PC-3 (cell line): ENCODE data around the gene FUT7. TPM values are rescaled to one million over a fixed set of nuclear protein-coding genes. Genes with fewer than 3 reads are reported as not detected.

Experiments
- ATAC-seq: fragments of 200-7000 bp; cut with Tn5 transposase; 2 replicates; pipeline ENCODE4 v1.9.1; 2020; ENCODE audit warnings: mild to moderate bottlenecking, moderate library complexity
- BruUV-seq: library from RNA; stranded (reverse); fragments of 400-500 nt; replicated peaks from 2 replicates; lab custom pipeline; 2021; lab: Mats Ljungman, UMichigan
- CTCF ChIA-PET: fragments of 300-600 bp; sonication (Branson Sonifier 250); formaldehyde crosslinking; loops from one replicate; lab custom pipeline; 2022; ENCODE audit warnings: antibody characterized with exemption; lab: Charles Lee
- POLR2A ChIA-PET: fragments of 300-600 bp; sonication (Branson Sonifier 250); formaldehyde crosslinking; loops from one replicate; lab custom pipeline; 2022; ENCODE audit warnings: antibody characterized with exemption; ENCODE audit not compliant: unreplicated experiment; lab: Charles Lee
- DNase-seq: peaks from one replicate; pipeline ENCODE4 v3.0.0-alpha.2; 2015
- H2AFZ ChIP-seq: fragments of 300-600 bp; sonication (generic); 2 replicates; pipeline ENCODE4 v1.6.0; 2016; ENCODE audit warnings: antibody characterized with exemption, low read length
- H3F3A ChIP-seq: fragments of 300-600 bp; sonication (generic); one replicate; pipeline ENCODE4 v1.6.0; 2017; ENCODE audit warnings: antibody characterized with exemption, low read length, control low read depth, mild to moderate bottlenecking; ENCODE audit not compliant: unreplicated experiment
- H3K27ac ChIP-seq: fragments of 300-600 bp; sonication (generic); 2 replicates; pipeline ENCODE4 v1.5.1; 2016; ENCODE audit warnings: mild to moderate bottlenecking, low read length
- H3K27me3 ChIP-seq: fragments of 300-600 bp; sonication (generic); 2 replicates; pipeline ENCODE4 v1.6.1; 2016; ENCODE audit warnings: low read length, mixed read lengths
- H3K36me3 ChIP-seq: fragments of 300-600 bp; sonication (generic); 2 replicates; pipeline ENCODE4 v1.6.1; 2016; ENCODE audit warnings: low read depth, mixed run types, low read length, mixed read lengths
- H3K4me1 ChIP-seq: fragments of 300-600 bp; sonication (generic); 2 replicates; pipeline ENCODE4 v1.5.1; 2016; ENCODE audit warnings: low read length; ENCODE audit not compliant: insufficient read depth
- H3K4me2 ChIP-seq: fragments of 300-600 bp; sonication (generic); 2 replicates; pipeline ENCODE4 v1.6.0; 2016; ENCODE audit warnings: low read length
- H3K4me3 ChIP-seq: fragments of 300-600 bp; sonication (generic); 2 replicates; pipeline ENCODE4 v1.5.1; 2016; ENCODE audit warnings: mild to moderate bottlenecking, low read length, mixed read lengths
- H3K79me2 ChIP-seq: fragments of 300-600 bp; sonication (generic); 2 replicates; pipeline ENCODE4 v1.6.1; 2017; ENCODE audit warnings: low read length, mixed read lengths
- H3K9ac ChIP-seq: fragments of 300-600 bp; sonication (generic); 2 replicates; pipeline ENCODE4 v1.6.0; 2016; ENCODE audit warnings: mild to moderate bottlenecking, low read length
- H3K9me2 ChIP-seq: fragments of 300-600 bp; sonication (generic); replicated peaks from 2 replicates; pipeline ENCODE4 v1.6.1; 2016; ENCODE audit warnings: mixed run types, low read length, mixed read lengths
- H3K9me3 ChIP-seq: fragments of 300-600 bp; sonication (generic); 2 replicates; pipeline ENCODE4 v1.6.1; 2016; ENCODE audit warnings: low read length, mixed read lengths
- H4K20me1 ChIP-seq: fragments of 300-600 bp; sonication (generic); 2 replicates; pipeline ENCODE4 v1.6.1; 2016; ENCODE audit warnings: low read length, mixed read lengths
- EZH2 ChIP-seq: fragments of 300-600 bp; sonication (generic); IDR thresholded peaks from one replicate; pipeline ENCODE4 v1.6.1; 2017; ENCODE audit warnings: antibody characterized with exemption, mild to moderate bottlenecking, low read length; ENCODE audit not compliant: unreplicated experiment
- EZH2phosphoT487 ChIP-seq: fragments of 300-600 bp; sonication (generic); IDR thresholded peaks from 2 replicates; pipeline ENCODE4 v1.6.1; 2018; ENCODE audit warnings: mild to moderate bottlenecking, antibody characterized with exemption, low read length, borderline replicate concordance
- intact Hi-C: fragments of 100-400 bp; cut with micrococcal nuclease; formaldehyde crosslinking; loops from 2 replicates; pipeline ENCODE4 v1.9.0; 2023
- total RNA-seq: library from RNA; depleted of rRNA; stranded (reverse); fragments of >200 nt; gene quantifications from 2 replicates; pipeline ENCODE4 v1.2.3, GENCODE V29; 2014
- TF ChIP-seq, protein P1 (sequence below): fragments of 300-600 bp; sonication (generic); conservative IDR thresholded peaks from 2 replicates; pipeline ENCODE4 v1.5.1; 2017; ENCODE audit warnings: antibody characterized with exemption, low read depth, mild to moderate bottlenecking, low read length

Gene FUT7
- total RNA-seq, 1 experiment from 2014 or later, result not detected

DNA sequence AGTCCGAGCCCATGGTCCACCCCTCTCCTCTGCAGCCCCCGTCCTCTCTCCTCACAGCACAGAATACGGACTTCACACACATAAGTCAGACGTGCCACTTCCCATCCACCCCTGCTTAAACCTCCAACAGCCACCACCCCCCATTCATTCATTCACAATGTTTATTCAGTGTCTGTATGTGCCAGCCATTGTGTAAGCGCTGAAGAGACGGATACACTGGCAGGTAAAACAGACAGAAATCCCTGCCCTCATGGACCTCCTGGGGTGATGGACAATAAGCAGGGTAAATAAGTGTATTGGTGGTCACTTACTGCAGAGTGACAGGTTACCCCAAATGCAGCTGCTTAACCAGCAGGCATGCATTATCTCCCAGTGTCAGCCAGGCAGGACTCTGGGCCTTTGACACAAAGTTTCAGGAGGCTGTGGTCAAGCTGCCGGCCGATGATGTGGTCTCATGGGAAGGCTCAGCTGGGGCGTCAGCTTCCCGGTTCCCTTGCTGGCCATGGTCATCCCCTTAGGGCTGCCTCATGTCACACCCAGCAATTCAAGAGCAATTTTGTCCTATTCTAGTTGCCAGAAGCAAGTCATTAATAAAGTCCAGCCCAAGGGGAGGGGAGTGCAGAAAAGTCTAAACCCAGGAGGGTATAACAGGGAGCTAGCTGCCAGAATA lies 41.5 kb downstream of the FUT7 start:
- Histone ChIP-seq H3K4me2 (no peak overlapping the region), H3K4me3 (no peak overlapping the region), H3K4me1 (peaks cover 9% of the 10 kb centered on the region; the same call in 1 of the 2 replicates), H3K79me2 (peaks cover 16% of the 10 kb centered on the region), H4K20me1 (no peaks in the 10 kb centered on the region), H3K36me3 (no peaks in the 10 kb centered on the region; the same call in 1 of the 2 replicates), H3K9me2 (no peaks in the 10 kb centered on the region), H3K27ac (no peak overlapping the region), H2AFZ (no peak overlapping the region), H3F3A (no peaks in the 10 kb centered on the region), H3K9ac (no peak overlapping the region), H3K9me3 (no peaks in the 10 kb centered on the region), H3K27me3 (no peaks in the 10 kb centered on the region)
- ATAC-seq (no peak), DNase-seq (no peak)
- TF ChIP-seq EZH2 (no peak), EZH2phosphoT487 (no peak)
- TF ChIP-seq, protein P1, sequence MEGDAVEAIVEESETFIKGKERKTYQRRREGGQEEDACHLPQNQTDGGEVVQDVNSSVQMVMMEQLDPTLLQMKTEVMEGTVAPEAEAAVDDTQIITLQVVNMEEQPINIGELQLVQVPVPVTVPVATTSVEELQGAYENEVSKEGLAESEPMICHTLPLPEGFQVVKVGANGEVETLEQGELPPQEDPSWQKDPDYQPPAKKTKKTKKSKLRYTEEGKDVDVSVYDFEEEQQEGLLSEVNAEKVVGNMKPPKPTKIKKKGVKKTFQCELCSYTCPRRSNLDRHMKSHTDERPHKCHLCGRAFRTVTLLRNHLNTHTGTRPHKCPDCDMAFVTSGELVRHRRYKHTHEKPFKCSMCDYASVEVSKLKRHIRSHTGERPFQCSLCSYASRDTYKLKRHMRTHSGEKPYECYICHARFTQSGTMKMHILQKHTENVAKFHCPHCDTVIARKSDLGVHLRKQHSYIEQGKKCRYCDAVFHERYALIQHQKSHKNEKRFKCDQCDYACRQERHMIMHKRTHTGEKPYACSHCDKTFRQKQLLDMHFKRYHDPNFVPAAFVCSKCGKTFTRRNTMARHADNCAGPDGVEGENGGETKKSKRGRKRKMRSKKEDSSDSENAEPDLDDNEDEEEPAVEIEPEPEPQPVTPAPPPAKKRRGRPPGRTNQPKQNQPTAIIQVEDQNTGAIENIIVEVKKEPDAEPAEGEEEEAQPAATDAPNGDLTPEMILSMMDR, result no peak
- no TSS peak for BruUV-seq
- CTCF ChIA-PET, result no interaction called here
- intact Hi-C loops, result loop anchor here (10.0 kb wide), 1 partner anchor 146 kb away; the partner anchor contains the start of genes AJM1 and PHPT1
- POLR2A ChIA-PET, result no interaction called here

DNA sequence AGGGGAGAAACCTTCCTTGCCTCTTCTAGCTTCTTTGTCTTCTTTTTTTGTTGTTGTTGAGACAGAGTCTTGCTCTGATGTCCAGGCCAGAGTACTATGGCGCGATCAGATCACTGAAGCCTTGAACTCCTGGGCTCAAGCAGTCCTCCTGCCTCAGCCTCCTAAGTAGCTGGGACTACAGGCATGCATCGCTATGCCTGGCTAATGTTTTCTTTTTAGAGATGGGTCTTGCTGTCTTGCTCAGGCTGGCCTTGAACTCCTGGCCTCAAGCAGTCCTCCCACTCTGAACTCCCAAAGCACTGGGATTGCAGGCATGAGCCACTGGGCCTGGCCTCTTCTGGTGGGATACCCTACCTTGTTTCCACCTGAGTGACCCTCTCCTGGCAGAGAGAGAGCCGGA lies 43.0 kb downstream of the FUT7 start:
- no peak overlapping the region for H3K4me3 ChIP-seq
- ChIA-PET CTCF (no interaction called here), POLR2A (no interaction called here)
- H3K27me3 ChIP-seq, result no peaks in the 10 kb centered on the region
- H3K4me1 ChIP-seq, result peaks cover 9% of the 10 kb centered on the region; the same call in 1 of the 2 replicates
- TF ChIP-seq, protein P1, result no peak
- TF ChIP-seq EZH2 (no peak), EZH2phosphoT487 (no peak)
- no peak overlapping the region for H3K4me2 ChIP-seq
- ATAC-seq, result no peak
- no peaks in the 10 kb centered on the region for H4K20me1 ChIP-seq
- peaks cover 15% of the 10 kb centered on the region for H3K79me2 ChIP-seq
- no peaks in the 10 kb centered on the region for H3F3A ChIP-seq
- no peaks in the 10 kb centered on the region; the same call in 1 of the 2 replicates for H3K36me3 ChIP-seq
- H2AFZ ChIP-seq, result no peak overlapping the region
- DNase-seq, result no peak
- no peak overlapping the region for H3K9ac ChIP-seq
- intact Hi-C loops, result no loop called here
- BruUV-seq, result no TSS peak
- H3K27ac ChIP-seq, result no peak overlapping the region
- no peaks in the 10 kb centered on the region for H3K9me2 ChIP-seq
- H3K9me3 ChIP-seq, result no peaks in the 10 kb centered on the region

DNA sequence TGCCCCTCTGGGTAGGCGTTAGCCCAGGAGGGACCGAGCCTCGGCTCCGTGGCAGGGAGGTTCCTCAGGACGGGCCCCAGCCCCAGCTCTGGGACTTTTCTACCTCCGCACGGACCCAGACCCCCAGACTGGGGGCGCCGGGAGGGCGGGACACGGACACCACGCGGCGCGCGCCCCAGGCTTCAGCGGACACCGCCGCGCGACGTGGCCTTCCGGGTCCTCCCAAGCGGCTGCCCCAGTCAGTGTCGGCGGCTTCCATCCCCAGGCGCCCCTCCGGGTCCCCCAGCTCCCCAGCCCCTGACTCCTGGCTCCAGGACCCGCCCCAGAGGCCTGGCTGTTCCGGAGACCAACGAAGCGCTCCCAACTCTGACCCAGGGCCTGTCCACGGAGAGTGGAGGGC lies 46.0 kb downstream of the FUT7 start:
- intact Hi-C loops, result no loop called here
- POLR2A ChIA-PET, result no interaction called here
- no peaks in the 10 kb centered on the region for H3K36me3 ChIP-seq
- H3K9me2 ChIP-seq, result no peaks in the 10 kb centered on the region
- no peaks in the 10 kb centered on the region for H3K9me3 ChIP-seq
- no peak overlapping the region for H3K4me2 ChIP-seq
- TF ChIP-seq EZH2 (no peak), EZH2phosphoT487 (no peak)
- TF ChIP-seq, protein P1, result no peak
- ATAC-seq (no peak), DNase-seq (no peak)
- H3K4me1 ChIP-seq, result no peaks in the 10 kb centered on the region
- no peak overlapping the region for H3K4me3 ChIP-seq
- CTCF ChIA-PET, result no interaction called here
- H3F3A ChIP-seq, result no peaks in the 10 kb centered on the region
- H3K79me2 ChIP-seq, result no peaks in the 10 kb centered on the region
- no peaks in the 10 kb centered on the region for H3K27me3 ChIP-seq
- H3K9ac ChIP-seq, result no peak overlapping the region
- no peaks in the 10 kb centered on the region for H4K20me1 ChIP-seq
- no peak overlapping the region for H3K27ac ChIP-seq
- H2AFZ ChIP-seq, result no peak overlapping the region
- BruUV-seq, result no TSS peak
